IMR-90 (cell line): ENCODE data around the gene CDH22. TPM values are rescaled to one million over a fixed set of nuclear protein-coding genes. Genes with fewer than 3 reads are reported as not detected.

Experiments
- ATAC-seq: fragments of 200-7000 bp; cut with Tn5 transposase; 2 replicates; pipeline ENCODE4 v1.9.1; 2020; ENCODE audit warnings: low read depth, mild to moderate bottlenecking, moderate library complexity
- BruUV-seq: library from RNA; stranded (reverse); fragments of 400-500 nt; replicated peaks from 2 replicates; lab custom pipeline; 2021; lab: Mats Ljungman, UMichigan
- CTCF ChIA-PET: fragments of 300-600 bp; formaldehyde crosslinking; extraction: SDS; loops from one replicate; lab custom pipeline; 2021; ENCODE audit warnings: antibody characterized with exemption; lab: Yijun Ruan, JAX
- POLR2A ChIA-PET: fragments of 300-600 bp; sonication (Branson Sonifier 250); formaldehyde crosslinking; loops from one replicate; lab custom pipeline; 2022; ENCODE audit warnings: antibody characterized with exemption; ENCODE audit not compliant: unreplicated experiment; lab: Charles Lee
- DNase-seq: peaks from one replicate; pipeline ENCODE4 v3.0.0; 2013
- H2AFZ ChIP-seq: replicated peaks from 2 replicates; pipeline ENCODE3; 2013; ENCODE audit warnings: low read length, mild to moderate bottlenecking; ENCODE audit not compliant: poor library complexity
- H2AK5ac ChIP-seq: 2 replicates; pipeline ENCODE4 v1.6.1; 2013; ENCODE audit warnings: low read depth, low read length, inconsistent platforms
- H2AK9ac ChIP-seq: replicated peaks from 2 replicates; pipeline ENCODE3; 2013; ENCODE audit warnings: mild to moderate bottlenecking, low read depth, low read length, moderate library complexity; ENCODE audit not compliant: poor library complexity
- H2BK120ac ChIP-seq: 2 replicates; pipeline ENCODE4 v1.6.1; 2013; ENCODE audit warnings: low read depth, low read length, inconsistent platforms
- H2BK15ac ChIP-seq: 3 replicates; pipeline ENCODE4 v1.6.1; 2013; ENCODE audit warnings: low read depth, low read length, inconsistent platforms
- H2BK20ac ChIP-seq: 2 replicates; pipeline ENCODE4 v1.6.1; 2013; ENCODE audit warnings: low read depth, mild to moderate bottlenecking, inconsistent platforms, low read length, moderate library complexity
- H2BK5ac ChIP-seq: 2 replicates; pipeline ENCODE4 v1.6.1; 2013; ENCODE audit warnings: mild to moderate bottlenecking, low read depth, low read length, inconsistent platforms; ENCODE audit not compliant: poor library complexity, severe bottlenecking
- H3K14ac ChIP-seq: replicated peaks from 2 replicates; pipeline ENCODE4 v1.6.1; 2013; ENCODE audit warnings: low read depth, low read length, inconsistent platforms
- H3K18ac ChIP-seq: 2 replicates; pipeline ENCODE4 v1.6.1; 2013; ENCODE audit warnings: low read depth, low read length, control low read depth
- H3K23ac ChIP-seq: 2 replicates; pipeline ENCODE4 v1.6.1; 2013; ENCODE audit warnings: low read depth, low read length, inconsistent platforms
- H3K27ac ChIP-seq: 2 replicates; pipeline ENCODE4 v1.5.1; 2013; ENCODE audit warnings: mild to moderate bottlenecking, control low read depth, low read length; ENCODE audit not compliant: insufficient read depth
- H3K27me3 ChIP-seq: 2 replicates; pipeline ENCODE4 v1.6.1; 2013; ENCODE audit warnings: low read length; ENCODE audit not compliant: control insufficient read depth, insufficient read depth
- H3K36me3 ChIP-seq: 2 replicates; pipeline ENCODE4 v1.6.1; 2013; ENCODE audit warnings: low read length, mixed read lengths; ENCODE audit not compliant: control insufficient read depth, insufficient read depth
- H3K4ac ChIP-seq: 2 replicates; pipeline ENCODE4 v1.6.1; 2013; ENCODE audit warnings: low read depth, low read length, inconsistent platforms
- H3K4me1 ChIP-seq: 2 replicates; pipeline ENCODE4 v1.6.1; 2013; ENCODE audit warnings: low read length, mixed read lengths; ENCODE audit not compliant: control insufficient read depth, insufficient read depth
- H3K4me2 ChIP-seq: 2 replicates; pipeline ENCODE4 v1.6.1; 2013; ENCODE audit warnings: low read depth, mild to moderate bottlenecking, control low read depth, low read length, moderate library complexity
- H3K4me3 ChIP-seq: 2 replicates; pipeline ENCODE4 v1.5.1; 2013; ENCODE audit warnings: low read depth, mild to moderate bottlenecking, control low read depth, low read length, moderate library complexity; ENCODE audit not compliant: insufficient read depth
- H3K56ac ChIP-seq: 2 replicates; pipeline ENCODE4 v1.6.1; 2013; ENCODE audit warnings: low read length, inconsistent platforms; ENCODE audit not compliant: insufficient read depth; ENCODE audit errors: extremely low read depth
- H3K79me1 ChIP-seq, 2 experiments: 2 replicates each; pipeline ENCODE4 v1.6.1; 2013; ENCODE audit warnings: low read length in 2 of 2, inconsistent platforms in 1 of 2, low read depth in 1 of 2
- H3K9ac ChIP-seq: 2 replicates; pipeline ENCODE4 v1.6.1; 2013; ENCODE audit warnings: low read depth, low read length, control low read depth
- H3K9me1 ChIP-seq: 2 replicates; pipeline ENCODE4 v1.6.1; 2013; ENCODE audit warnings: low read length, inconsistent platforms; ENCODE audit not compliant: insufficient read depth
- H3K9me3 ChIP-seq: 2 replicates; pipeline ENCODE4 v1.6.1; 2013; ENCODE audit warnings: low read length; ENCODE audit not compliant: control insufficient read depth, insufficient read depth
- H4K20me1 ChIP-seq: 2 replicates; pipeline ENCODE4 v1.6.1; 2013; ENCODE audit warnings: low read length, inconsistent platforms; ENCODE audit not compliant: insufficient read depth
- H4K5ac ChIP-seq: 2 replicates; pipeline ENCODE4 v1.6.1; 2013; ENCODE audit warnings: mild to moderate bottlenecking, low read depth, low read length, control low read depth
- H4K8ac ChIP-seq, 2 experiments: 2 replicates each; pipeline ENCODE4 v1.6.1; 2013; ENCODE audit warnings: low read depth in 2 of 2, low read length in 2 of 2, control low read depth in 1 of 2, inconsistent platforms in 1 of 2
- H4K91ac ChIP-seq: 2 replicates; pipeline ENCODE4 v1.6.1; 2013; ENCODE audit warnings: low read depth, low read length, inconsistent platforms; ENCODE audit not compliant: insufficient read depth
- BHLHE40 ChIP-seq: fragments of 150-350 bp; IDR thresholded peaks from 2 replicates; pipeline ENCODE4 v1.6.1; 2016; ENCODE audit warnings: mild to moderate bottlenecking, low read depth, low read length
- CEBPB ChIP-seq: IDR thresholded peaks from 2 replicates; pipeline ENCODE4 v1.6.1; 2012; ENCODE audit warnings: low read depth, low read length, improper control_type of control experiment
- CHD1 ChIP-seq: IDR thresholded peaks from 2 replicates; pipeline ENCODE4 v1.6.1; 2012; ENCODE audit warnings: low read depth, low read length, improper control_type of control experiment
- FOS ChIP-seq: fragments of 150-350 bp; IDR thresholded peaks from 2 replicates; pipeline ENCODE4 v1.6.1; 2016; ENCODE audit warnings: low read depth, low read length
- MAFK ChIP-seq: IDR thresholded peaks from 2 replicates; pipeline ENCODE4 v1.6.1; 2012; ENCODE audit warnings: low read depth, low read length, improper control_type of control experiment
- MAZ ChIP-seq: IDR thresholded peaks from 2 replicates; pipeline ENCODE4 v1.6.1; 2012; ENCODE audit warnings: low read depth, mild to moderate bottlenecking, low read length, improper control_type of control experiment, moderate library complexity, borderline replicate concordance
- MXI1 ChIP-seq: IDR thresholded peaks from 2 replicates; pipeline ENCODE4 v1.6.1; 2012; ENCODE audit warnings: low read depth, mild to moderate bottlenecking, low read length, moderate library complexity, borderline replicate concordance
- POLR2A ChIP-seq: IDR thresholded peaks from 2 replicates; pipeline ENCODE4 v1.6.1; 2012; ENCODE audit warnings: mild to moderate bottlenecking, low read depth, low read length
- RAD21 ChIP-seq: IDR thresholded peaks from 2 replicates; pipeline ENCODE4 v1.6.1; 2012; ENCODE audit warnings: low read length, improper control_type of control experiment
- RCOR1 ChIP-seq: IDR thresholded peaks from 2 replicates; pipeline ENCODE4 v1.6.1; 2012; ENCODE audit warnings: mild to moderate bottlenecking, low read length, improper control_type of control experiment; ENCODE audit not compliant: insufficient replicate concordance
- RFX5 ChIP-seq: IDR thresholded peaks from 2 replicates; pipeline ENCODE4 v1.8.0; 2012; ENCODE audit warnings: low read depth, mild to moderate bottlenecking, low read length, moderate library complexity
- SMC3 ChIP-seq: fragments of 150-350 bp; IDR thresholded peaks from 2 replicates; pipeline ENCODE4 v1.6.1; 2016; ENCODE audit warnings: low read depth, mild to moderate bottlenecking, antibody characterized with exemption, low read length, moderate library complexity
- WGBS, 2 experiments: methylation state at CpG; one replicate each; pipeline versions ENCODE4 v1.1.5 to v1.1.7; 2013; ENCODE audit warnings: missing lambda C conversion rate in 2 of 2; ENCODE audit not compliant: insufficient read length in 1 of 2; ENCODE audit errors: extremely low coverage in 2 of 2; 5-methylcytosine and 5-hydroxymethylcytosine counted together
- dilution Hi-C: fragments of 300-500 bp; cut with HindIII; formaldehyde crosslinking; loops from one replicate; pipeline ENCODE4 v1.14.3; 2018; ENCODE audit warnings: low sequenced_read_pairs; ENCODE audit not compliant: unreplicated experiment
- in situ Hi-C: fragments of 300-500 bp; cut with MboI; formaldehyde crosslinking; loops from 3 replicates; pipeline ENCODE4 v1.14.3; 2019; ENCODE audit warnings: low sequenced_read_pairs, inconsistent platforms, mixed read lengths
- intact Hi-C: fragments of 100-400 bp; cut with micrococcal nuclease; formaldehyde crosslinking; loops from 2 replicates; pipeline ENCODE4 v1.10.0; 2022
- polyA plus RNA-seq, 3 experiments: library from polyadenylated mRNA; depleted of rRNA; stranded (reverse); fragments of >200 nt; gene quantifications; 2 replicates each; pipeline ENCODE4 v1.2.3, GENCODE V29; 2012; ENCODE audit warnings: low replicate concordance in 1 of 3
- total RNA-seq: library from RNA; depleted of rRNA; stranded (reverse); fragments of >200 nt; gene quantifications from 2 replicates; pipeline ENCODE4 v1.2.3, GENCODE V29; 2012
- TF ChIP-seq, protein P1 (sequence below): fragments of 150-350 bp; IDR thresholded peaks from 2 replicates; pipeline ENCODE4 v1.6.1; 2017; ENCODE audit warnings: mild to moderate bottlenecking, antibody characterized with exemption, low read length, low read depth
- TF ChIP-seq, protein P2 (sequence below): conservative IDR thresholded peaks from 2 replicates; pipeline ENCODE4 v1.5.1; 2012; ENCODE audit warnings: mild to moderate bottlenecking, low read depth, low read length, improper control_type of control experiment

CDH22 gene
- total and polyA plus RNA-seq, 2 of the 4 experiments (the other 2 are of a cell fraction), result not detected

GRCh38 chr20:46200582-46201570 lies 107.4 kb downstream of the CDH22 start:
- BruUV-seq, result no TSS peak
- no peak for TF ChIP-seq MAZ
- TF ChIP-seq, protein P1, sequence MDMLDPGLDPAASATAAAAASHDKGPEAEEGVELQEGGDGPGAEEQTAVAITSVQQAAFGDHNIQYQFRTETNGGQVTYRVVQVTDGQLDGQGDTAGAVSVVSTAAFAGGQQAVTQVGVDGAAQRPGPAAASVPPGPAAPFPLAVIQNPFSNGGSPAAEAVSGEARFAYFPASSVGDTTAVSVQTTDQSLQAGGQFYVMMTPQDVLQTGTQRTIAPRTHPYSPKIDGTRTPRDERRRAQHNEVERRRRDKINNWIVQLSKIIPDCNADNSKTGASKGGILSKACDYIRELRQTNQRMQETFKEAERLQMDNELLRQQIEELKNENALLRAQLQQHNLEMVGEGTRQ, result no peak
- TF ChIP-seq FOS, result no peak
- TF ChIP-seq POLR2A, result no peak
- no peak for TF ChIP-seq SMC3
- TF ChIP-seq MAFK, result no peak
- TF ChIP-seq RCOR1, result no peak
- no peak for TF ChIP-seq MXI1
- TF ChIP-seq CHD1, result no peak
- TF ChIP-seq, protein P2, sequence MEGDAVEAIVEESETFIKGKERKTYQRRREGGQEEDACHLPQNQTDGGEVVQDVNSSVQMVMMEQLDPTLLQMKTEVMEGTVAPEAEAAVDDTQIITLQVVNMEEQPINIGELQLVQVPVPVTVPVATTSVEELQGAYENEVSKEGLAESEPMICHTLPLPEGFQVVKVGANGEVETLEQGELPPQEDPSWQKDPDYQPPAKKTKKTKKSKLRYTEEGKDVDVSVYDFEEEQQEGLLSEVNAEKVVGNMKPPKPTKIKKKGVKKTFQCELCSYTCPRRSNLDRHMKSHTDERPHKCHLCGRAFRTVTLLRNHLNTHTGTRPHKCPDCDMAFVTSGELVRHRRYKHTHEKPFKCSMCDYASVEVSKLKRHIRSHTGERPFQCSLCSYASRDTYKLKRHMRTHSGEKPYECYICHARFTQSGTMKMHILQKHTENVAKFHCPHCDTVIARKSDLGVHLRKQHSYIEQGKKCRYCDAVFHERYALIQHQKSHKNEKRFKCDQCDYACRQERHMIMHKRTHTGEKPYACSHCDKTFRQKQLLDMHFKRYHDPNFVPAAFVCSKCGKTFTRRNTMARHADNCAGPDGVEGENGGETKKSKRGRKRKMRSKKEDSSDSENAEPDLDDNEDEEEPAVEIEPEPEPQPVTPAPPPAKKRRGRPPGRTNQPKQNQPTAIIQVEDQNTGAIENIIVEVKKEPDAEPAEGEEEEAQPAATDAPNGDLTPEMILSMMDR, result no peak
- no peak for TF ChIP-seq RFX5
- TF ChIP-seq BHLHE40, result no peak
- TF ChIP-seq RAD21, result no peak
- TF ChIP-seq CEBPB, result no peak

More at GRCh38 chr20:46200582-46201570, 107.4 kb downstream of the CDH22 start:
- H4K91ac ChIP-seq, result no peak overlapping the region
- no peak overlapping the region for H4K5ac ChIP-seq
- intact Hi-C loops (no loop called here), in situ Hi-C loops (no loop called here), dilution Hi-C loops (no loop called here)
- H2AK9ac ChIP-seq, result no peak overlapping the region
- no peak overlapping the region for H2AK5ac ChIP-seq
- no peak overlapping the region for H3K23ac ChIP-seq
- no peaks in the 10 kb centered on the region for H3K4me1 ChIP-seq
- H3K9me1 ChIP-seq, result no peaks in the 10 kb centered on the region; the same call in 1 of the 2 replicates
- no peak overlapping the region for H3K4ac ChIP-seq
- no peaks in the 10 kb centered on the region for H3K79me1 ChIP-seq
- peaks cover 26% of the 10 kb centered on the region for H3K27me3 ChIP-seq
- no peak overlapping the region for H3K18ac ChIP-seq
- no peaks in the 10 kb centered on the region for H4K20me1 ChIP-seq
- ChIA-PET POLR2A (no interaction called here), CTCF (no interaction called here)
- H2BK120ac ChIP-seq, result no peak overlapping the region
- H3K27ac ChIP-seq, result no peak overlapping the region
- no peak overlapping the region for H2BK15ac ChIP-seq
- no peaks in the 10 kb centered on the region for H3K36me3 ChIP-seq
- no peak for DNase-seq
- ATAC-seq, result no peak
- H3K9me3 ChIP-seq, result no peaks in the 10 kb centered on the region
- H3K4me2 ChIP-seq, result no peak overlapping the region
- no peak overlapping the region for H3K4me3 ChIP-seq
- 44% methylated on average over 13 of the region's 55 CpGs; no CpG with 5 or more reads in 1 of the 2 experiments for WGBS, 2 experiments
- H2AFZ ChIP-seq, result no peak overlapping the region
- H3K56ac ChIP-seq, result no peak overlapping the region
- no peak overlapping the region for H2BK20ac ChIP-seq
- no peak overlapping the region for H4K8ac ChIP-seq
- H3K9ac ChIP-seq, result no peak overlapping the region
- no peak overlapping the region for H2BK5ac ChIP-seq
- H3K14ac ChIP-seq, result no peak overlapping the region
